Adrenal gland (tissue), 5 donors: Measurements from ENCODE around the gene CDCA3.

Experiments used
- POLR2A ChIP-seq, 2 donors: fragments of 450-650 bp; IDR thresholded peaks; one replicate each; pipeline ENCODE4 v1.6.1; 2017; ENCODE audit warnings: antibody characterized with exemption in 2 of 2, mild to moderate bottlenecking in 2 of 2, moderate library complexity in 1 of 2
- TF ChIP-seq, protein P1 (sequence below), 6 experiments: fragments of 450-650 bp in 4 of 6; fragments of 200-600 bp in 2 of 6; sonication (generic) in 1 of 6; IDR thresholded peaks; 1 replicate in 5 of 6; 2 replicates in 1 of 6; pipeline versions ENCODE4 v1.5.1 to v1.8.0; 2016 to 2021; ENCODE audit warnings: antibody characterized with exemption in 6 of 6, mild to moderate bottlenecking in 2 of 6, moderate library complexity in 1 of 6
- donor health status: DM: no; HTN: no; CAD: no.

- TF ChIP-seq, protein P1, sequence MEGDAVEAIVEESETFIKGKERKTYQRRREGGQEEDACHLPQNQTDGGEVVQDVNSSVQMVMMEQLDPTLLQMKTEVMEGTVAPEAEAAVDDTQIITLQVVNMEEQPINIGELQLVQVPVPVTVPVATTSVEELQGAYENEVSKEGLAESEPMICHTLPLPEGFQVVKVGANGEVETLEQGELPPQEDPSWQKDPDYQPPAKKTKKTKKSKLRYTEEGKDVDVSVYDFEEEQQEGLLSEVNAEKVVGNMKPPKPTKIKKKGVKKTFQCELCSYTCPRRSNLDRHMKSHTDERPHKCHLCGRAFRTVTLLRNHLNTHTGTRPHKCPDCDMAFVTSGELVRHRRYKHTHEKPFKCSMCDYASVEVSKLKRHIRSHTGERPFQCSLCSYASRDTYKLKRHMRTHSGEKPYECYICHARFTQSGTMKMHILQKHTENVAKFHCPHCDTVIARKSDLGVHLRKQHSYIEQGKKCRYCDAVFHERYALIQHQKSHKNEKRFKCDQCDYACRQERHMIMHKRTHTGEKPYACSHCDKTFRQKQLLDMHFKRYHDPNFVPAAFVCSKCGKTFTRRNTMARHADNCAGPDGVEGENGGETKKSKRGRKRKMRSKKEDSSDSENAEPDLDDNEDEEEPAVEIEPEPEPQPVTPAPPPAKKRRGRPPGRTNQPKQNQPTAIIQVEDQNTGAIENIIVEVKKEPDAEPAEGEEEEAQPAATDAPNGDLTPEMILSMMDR (IDR thresholded peaks at IDR 0.05): no peak
- TF ChIP-seq POLR2A (IDR thresholded peaks at IDR 0.05): no peak
Measured at GRCh38 chr12:6899837-6900519, 48.9 kb upstream of the CDCA3 start.
